GM21367 (cell line): ENCODE data around the gene PTK6.

ENCODE experiments used
- ATAC-seq: cut with Tn5 transposase; IDR thresholded peaks from one replicate; pipeline ENCODE4 v1.9.1; 2021; ENCODE audit not compliant: unreplicated experiment

Gene PTK6

DNA sequence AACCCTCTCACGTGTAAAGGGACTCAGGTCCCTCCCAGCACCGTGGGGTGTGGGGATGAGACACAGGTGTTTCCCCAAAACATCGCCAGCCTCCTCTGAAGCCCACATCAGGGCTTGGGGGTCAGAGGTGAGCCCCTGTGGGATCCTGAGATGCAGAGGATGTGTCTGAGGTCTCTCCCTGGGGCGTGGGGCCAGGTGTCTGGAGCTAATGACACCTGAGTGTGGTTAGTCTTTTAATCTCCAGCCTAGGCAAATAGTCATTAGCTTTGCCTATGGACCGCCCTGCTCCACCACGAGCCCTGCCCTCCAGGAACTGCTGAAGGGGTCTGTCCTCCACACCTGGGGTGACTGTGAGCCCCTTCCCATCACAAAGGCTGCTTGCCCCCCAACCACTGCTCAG lies 8.6 kb upstream of the PTK6 start:
- ATAC-seq = no peak

DNA sequence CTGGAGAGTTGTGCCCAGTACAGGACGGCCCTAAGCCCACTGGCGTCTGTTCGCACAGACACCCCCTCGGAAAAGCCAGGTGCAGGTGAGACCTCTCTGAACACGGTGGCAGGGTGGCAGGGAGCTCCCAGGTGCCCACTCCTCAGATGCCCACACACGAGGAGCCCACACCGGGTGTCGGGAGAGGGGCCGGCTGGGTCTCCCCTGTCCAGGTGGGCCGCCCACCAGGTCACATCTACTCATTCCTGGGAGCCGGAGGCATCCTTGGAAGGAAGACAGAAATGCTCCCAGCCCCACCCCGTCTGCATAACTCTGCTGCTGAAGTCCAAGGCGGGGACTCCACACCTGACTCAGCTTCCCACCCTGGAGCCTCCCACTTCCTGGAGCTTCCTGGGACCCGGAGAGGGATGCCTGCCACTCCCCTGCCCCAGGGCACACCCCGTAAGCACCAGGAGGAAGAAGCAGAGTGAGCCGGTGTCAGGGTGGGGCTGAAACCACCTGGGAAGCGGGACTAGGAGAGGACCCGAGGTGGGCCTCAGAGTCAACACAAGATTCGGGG lies 7.9 kb upstream of the PTK6 start:
- no peak for ATAC-seq

- no peak for ATAC-seq
Measured at GRCh38 chr20:63544241-63544957, 7.2 kb upstream of the PTK6 start.

DNA sequence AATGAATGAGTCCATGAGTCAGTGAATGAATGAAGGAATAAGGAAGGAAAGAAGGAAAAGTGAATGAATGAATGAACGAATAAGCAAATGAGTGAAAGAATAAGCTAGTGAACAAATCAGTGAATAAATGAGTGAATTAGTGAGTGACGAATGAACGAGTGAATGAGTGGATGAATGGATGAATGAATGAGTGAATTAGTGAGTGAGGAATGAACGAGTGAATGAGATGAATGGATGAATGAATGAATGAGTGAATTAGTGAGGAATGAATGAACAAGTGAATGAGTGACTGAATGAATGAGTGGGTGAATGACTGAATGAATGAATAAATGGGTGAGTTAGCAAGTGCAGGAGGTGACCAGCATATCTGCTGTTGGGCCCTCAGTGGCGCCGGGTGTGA lies 6.6 kb upstream of the PTK6 start:
- no peak for ATAC-seq

GRCh38 chr20:63543131-63543530 lies 6.0 kb upstream of the PTK6 start:
- no peak for ATAC-seq

- no peak for ATAC-seq
Measured at GRCh38 chr20:63542696-63543095, 5.5 kb upstream of the PTK6 start.

DNA sequence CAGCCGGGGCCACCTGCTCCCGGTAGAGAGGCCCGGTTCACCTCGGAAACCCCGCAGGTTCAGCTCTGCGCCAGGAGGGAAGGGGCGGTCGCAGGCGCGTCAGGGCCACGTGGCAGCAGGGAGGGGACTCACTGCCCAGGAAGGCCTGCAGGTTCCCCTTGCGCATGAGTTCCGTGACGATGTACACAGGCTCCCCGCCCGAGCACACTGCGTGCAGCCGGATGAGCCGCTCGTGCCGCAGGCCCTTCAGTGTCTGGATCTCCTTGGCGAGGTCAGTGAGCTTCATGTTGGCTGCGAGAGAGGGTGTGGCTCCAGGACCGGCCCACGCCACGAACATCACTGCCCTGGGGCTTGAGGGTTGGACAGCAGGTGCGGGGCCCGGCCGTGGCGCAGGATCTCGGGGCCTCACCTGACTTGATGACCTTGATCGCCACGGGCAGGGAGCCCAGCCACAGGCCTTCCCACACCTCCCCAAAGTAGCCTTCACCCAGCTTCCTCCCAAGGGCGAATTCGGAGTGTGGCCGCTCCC lies 4.9 kb upstream of the PTK6 start:
- no peak for ATAC-seq

- no peak for ATAC-seq
Measured at GRCh38 chr20:63541371-63541770, 4.2 kb upstream of the PTK6 start.

DNA sequence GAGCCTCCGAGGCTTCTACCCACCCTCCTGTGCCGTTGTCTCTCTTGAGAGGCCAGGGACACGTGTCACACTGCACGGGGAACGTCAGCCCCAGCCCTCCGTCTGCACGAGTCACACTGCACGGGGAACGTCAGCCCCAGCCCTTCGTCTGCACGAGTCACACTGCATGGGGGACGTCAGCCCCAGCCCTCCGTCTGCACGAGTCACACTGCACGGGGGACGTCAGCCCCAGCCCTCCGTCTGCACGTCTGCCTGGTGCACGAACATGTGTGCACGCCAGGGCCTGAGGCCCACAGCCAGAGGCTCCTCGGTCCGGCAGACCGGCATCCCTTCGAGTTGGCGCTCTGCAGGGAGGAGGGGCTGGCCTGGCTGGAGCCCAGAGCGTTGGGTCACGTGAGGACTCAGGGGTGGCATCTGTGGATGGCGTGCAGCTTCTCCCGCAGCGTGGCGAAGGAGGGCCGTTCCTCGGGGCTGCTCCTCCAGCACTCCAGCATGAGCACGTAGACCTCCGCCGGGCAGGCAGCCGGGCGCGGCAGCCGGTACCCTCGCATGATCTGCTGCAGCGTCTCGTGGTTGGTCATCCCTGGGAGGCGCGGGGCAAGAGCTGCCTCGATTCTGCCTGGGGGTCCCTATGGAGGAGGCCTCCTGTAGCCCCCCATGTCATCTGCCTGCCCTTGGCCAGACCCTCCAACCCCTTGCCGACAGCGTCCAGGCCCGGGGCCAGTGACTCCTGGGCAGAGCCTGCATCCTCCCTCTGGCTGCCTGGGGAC lies 3.4 kb upstream of the PTK6 start:
- ATAC-seq = no peak

- no peak for ATAC-seq
Measured at GRCh38 chr20:63539441-63540370, 2.5 kb upstream of the PTK6 start.

DNA sequence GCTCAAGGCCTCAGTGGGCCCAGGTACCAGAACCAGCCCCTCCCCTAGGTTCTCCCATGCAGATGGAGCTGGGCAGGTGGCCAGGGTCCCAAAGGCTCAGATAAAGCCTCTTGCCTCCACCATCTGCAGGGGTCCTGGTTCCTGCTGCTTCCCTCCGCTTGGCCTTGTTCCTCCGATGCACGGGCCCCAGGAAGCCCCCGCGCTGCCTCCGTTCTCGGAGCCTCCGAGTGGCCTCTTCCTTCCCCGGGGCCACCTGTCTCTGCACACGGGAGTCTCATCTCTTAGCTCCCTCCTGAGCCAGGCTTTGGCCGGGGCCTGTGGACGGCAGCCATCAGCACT lies 1.9 kb upstream of the PTK6 start:
- no peak for ATAC-seq

GRCh38 chr20:63538204-63539091 lies 1.3 kb upstream of the PTK6 start:
- no peak for ATAC-seq

DNA sequence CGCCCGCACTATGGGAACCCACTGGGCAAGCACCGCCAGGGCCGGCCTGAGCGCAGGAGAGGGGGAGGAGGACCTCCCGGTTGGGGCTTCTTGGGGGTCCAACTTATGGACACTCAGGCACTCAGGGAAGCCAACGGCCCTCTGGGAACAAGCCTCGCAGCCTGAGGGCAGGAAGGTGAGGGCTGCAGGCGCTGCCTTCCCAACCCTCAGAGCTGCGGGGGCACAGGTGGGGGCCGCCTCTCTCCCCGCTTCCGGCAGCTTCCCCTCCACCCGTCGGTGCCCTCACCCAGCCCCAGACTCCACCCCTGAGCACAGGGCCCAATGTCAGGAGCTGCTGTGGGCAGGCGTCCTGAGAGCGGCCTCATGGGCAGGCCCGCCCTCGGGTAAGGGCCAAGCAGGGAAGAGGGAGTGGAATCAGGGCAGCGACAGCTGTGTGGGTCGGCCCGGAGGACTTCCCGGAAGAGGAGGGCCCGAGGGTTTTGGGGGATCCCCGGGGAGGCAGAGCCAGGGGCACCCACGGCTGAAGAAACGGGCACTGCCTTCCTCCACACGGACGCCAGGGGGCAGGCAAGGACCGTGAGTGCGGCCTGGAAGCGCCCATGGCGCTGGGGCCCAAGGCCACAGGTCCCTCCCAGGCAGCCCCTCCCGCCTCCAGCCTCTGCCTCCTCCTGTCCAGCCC lies 488 bp upstream of the PTK6 start:
- ATAC-seq = peak; percentile 74

DNA sequence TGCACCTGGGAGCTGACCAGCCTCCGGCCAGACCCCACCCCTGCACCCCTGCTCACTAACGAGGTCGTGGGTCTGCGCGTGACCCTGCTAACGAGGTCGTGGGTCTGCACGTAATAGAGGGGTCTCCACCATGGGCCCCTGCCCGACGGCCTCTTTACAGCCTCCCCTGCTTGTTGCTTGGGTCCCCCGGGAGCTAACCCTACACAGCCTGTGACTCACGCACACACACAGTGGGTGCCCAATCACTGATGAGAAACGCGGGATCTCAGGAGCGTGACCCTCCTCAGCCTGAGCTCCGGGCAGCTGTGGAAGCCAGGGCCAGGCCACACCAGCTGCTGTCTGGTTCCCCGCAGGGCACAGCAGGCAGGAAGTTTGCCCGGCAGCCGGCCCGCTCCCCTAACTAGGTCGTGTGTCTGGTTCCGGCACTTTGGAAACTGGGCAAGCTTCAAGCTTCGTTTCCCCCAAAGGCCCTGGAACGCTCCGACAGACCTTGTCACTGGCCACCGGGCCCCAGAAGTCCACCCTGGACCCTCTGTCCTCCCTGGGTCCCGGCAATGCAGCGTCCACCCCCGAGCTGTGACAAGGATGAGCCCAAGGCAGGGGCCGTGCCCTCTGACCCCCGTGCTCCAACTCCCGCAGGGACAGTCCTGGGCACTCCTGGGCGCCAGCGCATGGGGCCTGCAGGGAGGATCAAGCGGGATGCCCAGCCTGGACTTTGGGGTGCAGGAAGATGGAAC lies 767 bp downstream of the PTK6 start:
- no peak for ATAC-seq

DNA sequence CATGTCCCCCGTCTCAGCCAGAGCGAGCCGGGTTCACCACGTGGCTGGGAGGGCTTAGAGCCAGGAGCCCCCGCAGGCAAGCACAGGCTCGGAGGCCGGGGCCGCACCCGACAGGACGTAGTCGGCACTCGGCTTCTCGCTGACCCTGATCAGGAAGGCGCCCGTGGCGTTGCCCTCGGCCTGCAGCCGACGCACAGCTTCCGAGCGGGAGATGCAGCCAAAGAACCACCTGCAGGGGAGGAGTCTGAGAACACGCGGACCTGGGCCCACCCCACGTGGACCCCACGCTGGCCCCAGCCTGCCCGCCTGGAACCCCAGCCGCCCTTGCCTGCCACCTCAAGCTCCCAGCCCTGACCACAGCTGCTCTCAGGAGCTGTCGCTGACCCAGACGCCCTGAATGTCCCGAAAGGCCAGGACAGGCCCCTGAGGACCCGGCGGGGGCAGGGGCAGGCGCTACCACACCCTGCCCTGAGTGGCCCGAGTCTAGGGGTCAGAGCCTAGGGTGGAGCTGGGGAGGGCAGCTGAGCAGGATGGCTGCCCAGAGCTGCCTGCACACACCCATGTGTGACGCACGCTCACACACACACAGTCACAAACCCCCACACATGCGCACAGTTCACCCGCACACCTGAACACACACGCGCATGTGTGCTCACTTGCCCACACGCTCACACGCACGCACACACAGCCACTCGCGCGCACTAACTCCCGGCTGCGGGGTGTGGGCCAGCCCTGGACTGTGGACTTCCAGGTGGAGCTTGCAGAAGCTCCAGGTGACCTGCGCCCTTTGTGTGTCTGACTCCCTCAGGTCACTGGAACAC lies 2.1 kb downstream of the PTK6 start:
- ATAC-seq = no peak

DNA sequence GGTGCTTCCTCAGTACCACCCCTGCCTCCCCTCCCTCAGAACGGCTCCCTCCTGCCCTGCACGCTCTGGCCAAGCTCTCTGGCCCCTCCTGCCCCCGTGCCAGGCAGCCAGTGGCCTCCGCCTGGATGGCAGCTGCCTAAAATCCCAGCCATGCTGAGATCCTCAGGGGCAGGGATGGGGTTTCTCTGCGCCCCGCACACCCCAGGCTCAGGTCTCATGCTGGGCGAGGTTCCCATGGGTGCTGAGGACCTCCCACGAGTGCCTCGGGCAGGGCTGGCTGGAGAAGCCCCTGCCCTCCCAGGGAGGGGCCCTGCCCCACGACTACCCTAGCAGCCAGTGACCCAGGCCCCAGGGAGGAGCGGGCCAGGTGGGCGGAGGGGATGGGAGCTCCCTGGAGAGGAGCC lies 2.7 kb downstream of the PTK6 start:
- no peak for ATAC-seq

- no peak for ATAC-seq
Measured at GRCh38 chr20:63533871-63534393, 3.2 kb downstream of the PTK6 start.

DNA sequence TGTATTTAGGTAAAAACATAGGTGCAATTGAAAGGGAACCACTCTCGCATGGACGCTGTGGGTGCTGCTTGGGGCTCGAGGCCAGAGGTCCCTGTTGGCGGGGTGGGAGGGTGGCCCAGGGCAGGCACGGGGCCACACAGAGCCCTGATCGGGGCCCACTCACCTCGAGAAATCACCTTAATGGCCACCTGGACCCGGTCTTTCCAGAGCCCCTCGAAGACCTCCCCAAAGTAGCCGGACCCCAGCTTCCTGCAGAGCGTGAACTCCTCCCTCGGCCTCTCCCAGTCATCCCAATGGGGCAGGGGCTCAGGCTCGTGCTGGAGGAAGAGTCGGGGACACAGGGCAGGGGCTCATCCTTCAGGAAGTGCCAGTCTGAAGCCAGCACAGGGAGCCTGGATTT lies 3.8 kb downstream of the PTK6 start:
- ATAC-seq = no peak
